Common myeloid progenitor, CD34-positive (primary cell): ENCODE measurements around the gene GNG14.

ENCODE experiments used
- CTCF ChIA-PET: fragments of 350-600 bp; sonication (Branson Sonifier 250); formaldehyde crosslinking; loops from one replicate; lab custom pipeline; 2021; ENCODE audit warnings: antibody characterized with exemption; lab: Charles Lee
- POLR2A ChIA-PET: fragments of 350-600 bp; sonication (Branson Sonifier 250); formaldehyde crosslinking; loops from one replicate; lab custom pipeline; 2021; ENCODE audit warnings: antibody characterized with exemption; lab: Charles Lee
- DNase-seq, 3 donors: peaks; one replicate each; pipeline versions ENCODE4 v3.0.0 to v3.0.0-alpha.2; 2013
- H3K27ac ChIP-seq, 2 experiments: 1 replicate in 1 of 2; 2 replicates in 1 of 2; pipeline ENCODE4 v1.7.0; 2013; ENCODE audit warnings: inconsistent platforms in 2 of 2, low read length in 2 of 2, mild to moderate bottlenecking in 2 of 2, low read depth in 1 of 2, moderate library complexity in 1 of 2; ENCODE audit not compliant: severe bottlenecking in 2 of 2, insufficient read depth in 1 of 2, poor library complexity in 1 of 2
- H3K27me3 ChIP-seq, 5 experiments: replicated peaks in 2 of 5; 1 replicate in 3 of 5; 2 replicates in 2 of 5; pipeline versions ENCODE4 v1.6.1 to v1.7.0; 2013; ENCODE audit warnings: low read length in 4 of 5, mild to moderate bottlenecking in 2 of 5, moderate library complexity in 2 of 5, inconsistent platforms in 1 of 5; ENCODE audit not compliant: insufficient read depth in 5 of 5, control insufficient read depth in 4 of 5
- H3K36me3 ChIP-seq, 4 experiments: 1 replicate in 2 of 4; 2 replicates in 2 of 4; pipeline versions ENCODE4 v1.6.1 to v1.7.0; 2013; ENCODE audit warnings: low read length in 3 of 4, control low read depth in 1 of 4, mild to moderate bottlenecking in 1 of 4; ENCODE audit not compliant: control insufficient read depth in 4 of 4, insufficient read depth in 4 of 4
- H3K4me1 ChIP-seq, 4 experiments: 1 replicate in 3 of 4; 2 replicates in 1 of 4; pipeline versions ENCODE4 v1.6.1 to v1.7.1; 2013; ENCODE audit warnings: low read length in 3 of 4, mild to moderate bottlenecking in 3 of 4, control low read depth in 1 of 4, inconsistent platforms in 1 of 4, moderate library complexity in 1 of 4; ENCODE audit not compliant: control insufficient read depth in 4 of 4, insufficient read depth in 4 of 4; ENCODE audit errors: control extremely low read depth in 1 of 4
- H3K4me3 ChIP-seq, 7 experiments: 1 replicate in 4 of 7; 2 replicates in 3 of 7; pipeline versions ENCODE4 v1.5.1 to v1.7.0; 2013; ENCODE audit warnings: mild to moderate bottlenecking in 7 of 7, low read length in 6 of 7, moderate library complexity in 6 of 7, inconsistent platforms in 2 of 7, low read depth in 2 of 7, control low read depth in 1 of 7; ENCODE audit not compliant: insufficient read depth in 4 of 7, control insufficient read depth in 1 of 7; ENCODE audit errors: extremely low read depth in 1 of 7
- H3K9me3 ChIP-seq, 5 experiments: 1 replicate in 4 of 5; 2 replicates in 1 of 5; pipeline versions ENCODE4 v1.6.1 to v1.7.1; 2013; ENCODE audit warnings: low read length in 4 of 5, mild to moderate bottlenecking in 2 of 5, inconsistent platforms in 1 of 5, low read depth in 1 of 5, moderate library complexity in 1 of 5; ENCODE audit not compliant: control insufficient read depth in 4 of 5, insufficient read depth in 2 of 5; ENCODE audit errors: control extremely low read depth in 1 of 5
- WGBS: methylation state at CpG from one replicate; pipeline ENCODE4 v1.1.5; 2013; ENCODE audit not compliant: insufficient coverage; 5-methylcytosine and 5-hydroxymethylcytosine counted together

GNG14 gene

GRCh38 chr19:12646551-12646950, 41.2 kb upstream of the GNG14 start:
- H3K27me3 ChIP-seq = no peaks in the 10 kb centered on the region
- ChIA-PET POLR2A (no interaction called here), CTCF (no interaction called here)
- H3K4me1 ChIP-seq = peaks cover 0 to 10% (median 3%) of the 10 kb centered on the region in 4 experiments
- DNase-seq = no peak
- peaks cover 0 to 38% (median 7%) of the 10 kb centered on the region in 4 experiments for H3K36me3 ChIP-seq
- no peak overlapping the region for H3K4me3 ChIP-seq
- H3K9me3 ChIP-seq = no peaks in the 10 kb centered on the region
- WGBS = 98% methylated on average over 6 of the region's 10 CpGs
- no peak overlapping the region for H3K27ac ChIP-seq

- Histone ChIP-seq H3K27ac (no peak overlapping the region), H3K36me3 (peaks cover 0 to 43% (median 12%) of the 10 kb centered on the region in 4 experiments), H3K27me3 (no peaks in the 10 kb centered on the region), H3K4me3 (no peak overlapping the region), H3K9me3 (no peaks in the 10 kb centered on the region), H3K4me1 (peaks cover 0 to 10% (median 3%) of the 10 kb centered on the region in 4 experiments)
- ChIA-PET POLR2A (no interaction called here), CTCF (interaction anchor here (1.1 kb wide), 1 partner anchor 29 kb away, joined by 3 read pairs; no protein-coding TSS in a partner anchor)
- no peak for DNase-seq
- 97% methylated on average over 5 of the region's 8 CpGs for WGBS
These were observed 40.8 kb upstream of the GNG14 start for GRCh38 chr19:12647047-12647446.

GRCh38 chr19:12647490-12648071, 40.2 kb upstream of the GNG14 start:
- Histone ChIP-seq H3K4me3 (peak overlapping the region in 4 of 7 experiments; percentile 10 to 67 (median 49)), H3K9me3 (no peaks in the 10 kb centered on the region), H3K27ac (no peak overlapping the region), H3K27me3 (no peaks in the 10 kb centered on the region), H3K4me1 (peaks cover 0 to 10% (median 3%) of the 10 kb centered on the region in 4 experiments), H3K36me3 (peaks cover 0 to 46% (median 13%) of the 10 kb centered on the region in 4 experiments)
- WGBS = 43% methylated on average over 22 of the region's 31 CpGs
- DNase-seq = peak in 2 of 3 donors; percentile 67 to 69
- ChIA-PET CTCF (interaction anchor here (1.1 kb wide), 1 partner anchor 29 kb away, joined by 3 read pairs; no protein-coding TSS in a partner anchor), POLR2A (interaction anchor here (0.6 to 1.4 kb wide), 2 partner anchors 18 to 376 kb away, joined by 3 read pairs; no protein-coding TSS in a partner anchor)

GRCh38 chr19:12648088-12648487, 39.7 kb upstream of the GNG14 start:
- Histone ChIP-seq H3K36me3 (peaks cover 0 to 46% (median 13%) of the 10 kb centered on the region in 4 experiments), H3K27me3 (no peaks in the 10 kb centered on the region), H3K9me3 (no peaks in the 10 kb centered on the region), H3K27ac (no peak overlapping the region), H3K4me1 (peaks cover 0 to 10% (median 3%) of the 10 kb centered on the region in 4 experiments), H3K4me3 (peak overlapping the region in 4 of 7 experiments; percentile 10 to 67 (median 49))
- DNase-seq = no peak
- ChIA-PET POLR2A (interaction anchor here (1.4 kb wide), 1 partner anchor 17 kb away, joined by 3 read pairs; no protein-coding TSS in a partner anchor), CTCF (interaction anchor here (1.1 kb wide), 1 partner anchor 30 kb away, joined by 3 read pairs; no protein-coding TSS in a partner anchor)
- 40% methylated on average over 26 of the region's 29 CpGs for WGBS

- Histone ChIP-seq H3K9me3 (no peaks in the 10 kb centered on the region), H3K4me3 (no peak overlapping the region), H3K4me1 (peaks cover 0 to 10% (median 3%) of the 10 kb centered on the region in 4 experiments), H3K36me3 (peaks cover 7 to 43% (median 16%) of the 10 kb centered on the region in 4 experiments), H3K27me3 (no peaks in the 10 kb centered on the region), H3K27ac (no peak overlapping the region)
- no peak for DNase-seq
- ChIA-PET POLR2A (no interaction called here), CTCF (interaction anchor here (2.1 kb wide), 1 partner anchor 13 kb away, joined by 6 read pairs; no protein-coding TSS in a partner anchor)
- 100% methylated on average over 9 of the region's 10 CpGs for WGBS
These were observed 37.9 kb upstream of the GNG14 start for GRCh38 chr19:12649941-12650340.

- Histone ChIP-seq H3K27ac (no peak overlapping the region), H3K9me3 (no peaks in the 10 kb centered on the region), H3K36me3 (peaks cover 7 to 59% (median 31%) of the 10 kb centered on the region in 4 experiments), H3K4me1 (peaks cover 0 to 10% (median 3%) of the 10 kb centered on the region in 4 experiments), H3K27me3 (no peaks in the 10 kb centered on the region), H3K4me3 (no peak overlapping the region)
- ChIA-PET CTCF (interaction anchor here (1.6 kb wide), 1 partner anchor 12 kb away, joined by 5 read pairs; no protein-coding TSS in a partner anchor), POLR2A (no interaction called here)
- no peak for DNase-seq
- 100% methylated on average over 1 of the region's 6 CpGs for WGBS
These were observed 35.6 kb upstream of the GNG14 start for GRCh38 chr19:12652219-12652618.

GRCh38 chr19:12655546-12655945, 32.3 kb upstream of the GNG14 start:
- H3K27me3 ChIP-seq = no peaks in the 10 kb centered on the region

More at GRCh38 chr19:12655546-12655945, 32.3 kb upstream of the GNG14 start:
- H3K4me1 ChIP-seq = no peaks in the 10 kb centered on the region
- H3K4me3 ChIP-seq = no peak overlapping the region
- DNase-seq = no peak
- WGBS = 97% methylated on average over 7 of the region's 8 CpGs
- ChIA-PET POLR2A (interaction anchor here (0.6 kb wide), 1 partner anchor 39 kb away, joined by 3 read pairs; no protein-coding TSS in a partner anchor), CTCF (interaction anchor here (0.6 to 1.5 kb wide), 3 partner anchors 13 to 286 kb away, joined by 3 to 4 read pairs (median 3); no protein-coding TSS in a partner anchor)
- no peak overlapping the region for H3K27ac ChIP-seq
- peaks cover 10 to 72% (median 40%) of the 10 kb centered on the region in 4 experiments for H3K36me3 ChIP-seq
- H3K9me3 ChIP-seq = no peaks in the 10 kb centered on the region
